Cerebellar nuclear complex (tissue), 1 donor: ENCODE measurements around the gene SRA1.
"Not testable (repeated sequence)": the region's sequence is repeated elsewhere in the genome, so short reads cannot be mapped to it uniquely, and the experiment has no call there.

Source experiments
- DNase-seq, 2 experiments: peaks; one replicate each; lab custom pipeline; 2025; lab: John Stamatoyannopoulos, UW

Gene SRA1

DNA sequence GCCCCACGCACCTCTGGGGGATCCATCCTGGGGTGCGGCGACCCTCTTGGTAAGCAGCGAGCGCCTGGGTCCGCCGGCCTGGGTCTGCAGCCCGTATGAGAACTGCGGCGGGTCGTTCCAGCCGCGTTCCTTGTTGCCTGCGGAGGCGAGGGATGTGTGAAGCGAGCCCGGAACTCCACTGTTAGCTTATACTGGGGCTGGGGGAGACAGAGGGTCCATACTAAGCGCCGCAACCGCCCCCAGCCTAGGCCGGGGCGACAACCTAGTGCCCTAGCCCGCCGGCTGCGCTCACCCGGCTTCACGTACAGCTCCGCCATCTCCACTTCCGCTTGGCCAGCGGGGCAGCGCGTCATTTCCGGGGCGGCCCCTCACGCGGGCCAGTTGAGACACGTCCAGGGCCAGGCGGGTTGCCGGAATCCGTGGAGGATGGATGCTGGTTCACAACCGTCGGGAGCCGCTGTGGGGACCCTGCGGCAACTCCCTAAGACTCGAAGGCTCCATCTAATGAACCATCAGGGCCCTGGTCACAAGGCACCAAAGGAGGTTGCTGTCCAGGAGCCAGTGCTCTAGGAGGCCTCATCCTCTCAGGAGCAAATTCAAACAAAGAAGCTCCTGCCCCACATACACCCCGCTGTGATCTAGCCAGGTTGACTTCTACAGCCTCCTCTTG is at the start of gene SRA1:
Gene SRA1 (minus strand): TSS at position 338 of the 670 bp plus-strand sequence. CDS start 21 bp downstream, at position 317.
- peak; percentile 79 to 83 for DNase-seq

DNA sequence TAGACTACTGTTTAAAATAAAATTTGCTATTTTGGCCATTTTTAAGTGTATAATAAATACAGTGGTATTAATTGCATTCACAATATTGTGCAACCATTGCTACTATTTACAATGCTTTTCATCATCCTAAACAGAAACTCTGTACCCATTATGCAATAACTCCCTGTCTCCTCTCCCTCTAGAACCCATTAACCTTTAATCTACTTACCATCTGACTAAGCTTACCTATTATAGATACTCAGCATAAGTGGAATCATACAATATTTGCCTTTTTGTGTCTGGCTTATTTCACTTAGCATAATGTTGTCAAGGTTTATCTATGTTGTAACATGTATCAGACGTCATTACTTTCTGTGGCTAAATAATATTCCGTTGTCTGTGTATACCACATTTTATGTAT is 49.8 kb upstream of the SRA1 start:
- no peak for DNase-seq

DNA sequence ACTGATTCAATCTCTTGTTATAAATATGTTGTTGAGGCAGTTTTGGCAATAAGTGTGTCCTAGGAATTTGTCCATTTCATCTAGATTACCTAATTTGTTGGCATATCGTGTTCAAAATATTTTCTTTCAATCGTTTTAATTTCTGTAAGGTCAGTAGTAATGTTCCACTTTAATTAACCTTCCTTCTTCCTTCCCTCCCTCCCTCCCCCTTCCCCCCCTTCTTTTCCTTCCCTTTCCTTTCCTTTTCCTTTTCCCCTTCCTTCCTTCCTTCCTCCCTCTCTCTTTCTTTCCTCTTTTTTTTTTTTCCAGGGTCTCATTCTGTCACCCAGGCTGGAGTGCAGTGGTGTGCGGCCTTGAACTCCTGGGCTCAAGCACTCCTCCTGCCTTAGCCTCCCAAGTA is 48.6 kb upstream of the SRA1 start:
- DNase-seq, result no peak

DNA sequence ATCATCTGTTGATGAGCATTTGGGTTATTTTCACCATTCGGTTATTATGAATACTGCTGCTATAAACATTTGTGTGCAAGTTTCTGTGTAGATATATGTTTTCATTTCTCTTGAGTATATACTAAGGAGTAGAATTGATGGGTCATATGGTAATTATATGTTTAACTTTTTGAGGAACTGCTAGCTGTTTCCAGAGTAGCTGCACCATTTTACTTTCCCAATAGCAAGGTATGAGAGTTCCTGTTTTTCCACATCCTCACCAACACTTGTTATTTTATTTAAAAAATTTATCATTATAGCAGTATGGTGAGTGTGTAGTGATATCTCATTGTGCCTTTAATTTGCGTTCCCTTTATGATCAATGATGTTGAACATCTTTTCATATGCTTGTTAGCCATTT is 46.5 kb upstream of the SRA1 start:
- no peak for DNase-seq

DNA sequence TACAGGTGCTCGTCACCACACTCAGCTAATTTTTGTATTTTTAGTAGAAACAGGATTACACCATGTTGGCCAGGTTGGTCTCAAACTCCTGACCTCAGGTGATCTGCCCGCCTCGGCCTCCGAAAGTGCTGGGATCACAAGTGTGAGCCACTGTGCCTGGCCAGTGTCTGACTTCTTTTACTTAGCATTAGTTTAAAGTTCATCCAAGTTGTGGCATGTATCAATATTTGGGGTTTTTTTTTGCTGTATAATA is 46.1 kb upstream of the SRA1 start:
- not testable (repeated sequence) for DNase-seq

DNA sequence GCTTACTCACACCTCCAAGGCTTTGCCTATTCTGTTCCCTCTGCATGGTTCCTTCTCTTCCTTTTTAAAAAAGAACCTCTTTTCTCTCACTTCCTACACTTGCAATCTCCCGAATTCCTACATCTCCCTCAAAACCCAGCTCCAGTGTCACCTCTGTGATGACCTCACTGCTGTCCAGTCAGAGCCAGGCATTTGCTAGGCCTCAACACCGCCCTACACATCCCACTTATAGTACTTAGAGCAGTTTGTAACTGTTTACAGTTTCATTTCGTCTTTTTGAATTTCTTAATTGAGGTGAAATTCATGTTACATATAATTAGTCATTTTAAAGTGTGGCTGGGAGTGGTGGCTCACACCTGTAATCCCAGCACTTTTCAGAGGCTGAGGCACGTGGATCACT is 44.9 kb upstream of the SRA1 start:
- DNase-seq, result no peak

DNA sequence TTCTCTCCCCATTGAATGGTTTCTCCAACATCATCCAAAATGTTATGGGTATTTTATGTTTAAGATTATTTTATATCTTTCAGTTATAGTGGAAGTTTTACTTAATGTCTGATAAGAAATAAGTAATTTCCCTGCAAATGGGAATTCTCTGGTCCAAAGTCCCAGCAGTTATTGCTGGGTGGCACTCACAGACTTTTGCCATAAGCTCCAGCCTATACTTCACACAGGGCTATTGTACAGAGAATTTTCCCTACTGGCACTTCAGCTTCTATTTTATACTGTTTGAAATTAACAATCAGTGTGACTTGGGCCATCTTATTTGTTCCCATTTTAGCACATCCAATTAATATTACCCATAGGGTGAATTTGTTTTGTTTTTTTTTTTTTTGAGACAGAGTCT is 42.8 kb upstream of the SRA1 start:
- DNase-seq, result no peak

DNA sequence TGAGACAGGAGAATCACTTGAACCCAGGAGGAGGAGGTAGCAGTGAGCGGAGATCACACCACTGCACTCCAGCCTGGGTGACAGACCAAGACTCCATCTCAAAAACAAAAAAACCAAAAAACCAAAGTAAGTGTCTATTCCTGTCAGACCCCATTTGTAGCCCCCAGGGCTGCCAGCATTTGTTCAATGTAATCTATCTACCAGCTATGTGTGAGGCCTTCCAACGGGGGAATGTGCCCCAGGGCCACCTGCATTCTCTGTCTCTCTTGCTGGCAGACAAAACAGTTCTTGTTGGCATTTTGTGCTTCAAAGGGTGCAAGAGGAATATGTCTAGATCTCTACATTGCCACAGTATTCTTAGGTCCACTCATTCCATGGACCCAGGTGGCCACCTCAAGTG is 41.6 kb upstream of the SRA1 start:
- no peak for DNase-seq

DNA sequence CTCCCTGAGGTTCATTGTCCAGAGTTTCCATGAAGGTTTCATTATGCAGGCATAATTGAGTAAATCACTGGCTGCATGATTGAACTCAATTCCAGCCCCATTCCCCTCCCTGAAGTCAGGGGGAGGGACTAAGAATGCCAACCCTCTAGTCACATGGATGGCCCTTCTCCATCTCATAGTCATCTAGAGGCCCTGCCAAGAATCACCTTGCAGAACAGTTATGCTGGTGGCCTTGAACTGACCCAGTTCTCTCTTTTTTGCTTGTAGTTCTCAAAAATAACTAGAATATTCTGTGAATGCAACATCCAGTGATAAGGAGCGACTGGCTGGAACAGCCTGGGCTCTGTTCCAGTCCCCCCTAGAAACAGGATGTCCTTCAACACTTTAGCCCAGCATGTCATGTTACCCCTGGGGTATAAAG is 39.1 kb upstream of the SRA1 start:
- no peak for DNase-seq

DNA sequence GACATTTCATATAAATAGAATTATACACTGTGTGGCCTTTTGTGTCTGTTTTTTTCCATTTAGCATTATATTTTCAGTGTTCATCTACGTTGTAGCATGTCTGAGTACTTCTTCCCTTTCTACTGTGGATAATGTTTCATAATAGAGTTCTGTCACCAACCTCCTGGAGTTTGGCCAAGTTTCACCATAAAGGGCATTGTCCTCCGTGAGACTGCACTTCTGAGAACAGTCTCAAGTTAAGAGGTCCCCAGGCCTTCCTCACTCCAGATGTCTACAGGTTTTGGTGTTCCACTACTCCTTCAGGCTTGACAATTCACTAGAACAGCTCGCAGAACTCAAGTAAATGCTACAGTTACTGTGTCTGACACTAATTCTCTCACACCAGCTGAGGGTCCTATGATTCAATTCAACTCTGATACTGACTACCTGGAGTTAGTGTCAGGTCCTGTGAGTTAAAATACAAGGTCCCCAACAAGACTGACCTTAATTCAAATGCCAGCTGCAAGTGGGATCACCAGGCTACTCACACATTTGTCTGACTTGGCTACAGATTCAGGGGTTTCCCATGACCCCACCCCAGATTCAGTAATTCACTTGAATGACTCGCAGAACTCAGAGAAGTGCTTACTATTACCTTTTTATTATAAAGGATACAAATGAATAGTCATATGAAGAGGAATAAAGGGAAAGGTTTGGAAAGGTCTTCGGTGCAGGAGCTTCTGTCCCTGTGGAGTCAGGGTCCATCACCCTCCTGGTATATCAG is 38.4 kb upstream of the SRA1 start:
- DNase-seq, result no peak

DNA sequence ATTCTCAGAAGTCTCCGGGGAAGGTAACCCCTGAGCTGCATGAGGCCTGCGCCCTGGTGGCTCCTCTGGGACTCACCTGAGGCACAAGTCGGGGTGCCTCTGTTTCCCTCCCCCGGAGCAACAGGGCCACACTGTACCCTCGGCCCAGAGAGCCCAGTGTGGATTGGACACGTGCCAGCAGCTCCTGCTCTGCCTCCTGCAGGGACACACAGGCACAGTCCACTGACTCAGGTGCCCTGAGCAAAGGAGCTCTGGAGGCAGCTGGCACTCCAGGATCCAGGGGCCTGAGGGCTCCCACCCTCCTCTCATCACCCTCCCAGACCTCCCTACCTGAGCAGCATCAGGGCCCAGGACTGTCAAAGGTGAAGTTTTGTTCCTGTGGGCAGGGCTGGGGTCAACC is 36.9 kb upstream of the SRA1 start:
- no peak for DNase-seq

DNA sequence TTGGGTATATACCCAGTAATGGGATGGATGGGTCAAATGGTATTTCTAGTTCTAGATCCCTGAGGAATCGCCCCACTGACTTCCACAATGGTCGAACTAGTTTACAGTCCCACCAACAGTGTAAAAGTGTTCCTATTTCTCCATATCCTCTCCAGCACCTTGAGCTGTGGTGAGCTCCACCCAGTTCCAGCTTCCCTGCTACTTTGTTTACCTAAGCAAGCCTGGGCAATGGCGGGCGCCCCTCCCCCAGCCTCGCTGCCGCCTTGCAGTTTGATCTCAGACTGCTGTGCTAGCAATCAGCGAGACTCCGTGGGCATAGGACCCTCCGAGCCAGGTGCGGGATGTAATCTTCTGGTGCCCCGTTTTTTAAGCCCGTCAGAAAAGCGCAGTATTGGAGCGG is 35.8 kb upstream of the SRA1 start:
- DNase-seq, result not testable (repeated sequence)

DNA sequence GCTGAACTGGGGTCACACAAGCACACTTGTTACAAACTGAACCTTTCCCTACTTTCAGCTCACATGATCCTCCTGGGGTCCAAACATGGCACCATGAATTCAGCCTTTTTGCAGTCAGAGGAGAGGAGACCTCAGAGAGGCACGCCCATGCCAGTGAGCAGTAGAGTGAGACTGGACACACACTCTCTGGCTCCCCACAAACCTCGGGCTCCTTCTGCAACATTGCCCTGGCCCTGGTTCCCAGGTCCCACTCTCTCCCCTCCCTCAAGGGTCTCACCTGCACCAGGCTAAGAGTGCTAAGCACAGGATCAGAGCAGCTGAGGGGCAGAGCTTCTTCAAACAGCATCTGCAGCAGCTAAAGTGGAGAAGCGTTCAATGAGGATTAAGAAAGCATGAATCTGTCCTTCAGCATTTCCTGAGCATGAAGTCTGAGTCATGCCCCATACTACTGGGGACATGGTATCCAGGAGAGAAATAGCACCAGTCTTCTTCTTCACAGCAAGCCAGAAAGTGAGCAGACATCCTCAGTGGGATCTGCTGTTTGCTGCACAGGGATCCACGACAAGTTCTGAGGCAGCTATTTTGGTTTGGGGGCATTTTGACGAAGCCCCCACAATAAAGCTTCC is 34.6 kb upstream of the SRA1 start:
- DNase-seq, result no peak

DNA sequence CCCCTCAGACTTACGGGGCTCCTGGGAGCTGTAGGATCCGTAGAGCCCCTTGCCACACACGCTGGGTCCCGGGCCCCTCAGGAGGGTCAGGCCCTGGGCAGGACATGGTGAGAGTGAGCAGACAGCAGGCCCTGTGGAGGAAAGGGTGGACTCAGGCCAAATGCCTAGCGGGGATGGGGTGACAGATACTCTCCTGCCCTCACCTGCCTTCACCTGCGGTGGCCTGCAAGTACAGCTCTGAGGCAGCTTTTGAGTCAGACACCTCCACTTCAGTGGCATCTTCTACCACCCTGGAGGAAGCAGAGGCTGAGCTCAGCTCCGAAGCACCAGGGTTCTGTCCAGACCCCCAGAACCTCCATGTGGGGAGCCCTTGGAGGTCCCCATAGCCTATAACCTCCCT is 33.6 kb upstream of the SRA1 start:
- no peak for DNase-seq

DNA sequence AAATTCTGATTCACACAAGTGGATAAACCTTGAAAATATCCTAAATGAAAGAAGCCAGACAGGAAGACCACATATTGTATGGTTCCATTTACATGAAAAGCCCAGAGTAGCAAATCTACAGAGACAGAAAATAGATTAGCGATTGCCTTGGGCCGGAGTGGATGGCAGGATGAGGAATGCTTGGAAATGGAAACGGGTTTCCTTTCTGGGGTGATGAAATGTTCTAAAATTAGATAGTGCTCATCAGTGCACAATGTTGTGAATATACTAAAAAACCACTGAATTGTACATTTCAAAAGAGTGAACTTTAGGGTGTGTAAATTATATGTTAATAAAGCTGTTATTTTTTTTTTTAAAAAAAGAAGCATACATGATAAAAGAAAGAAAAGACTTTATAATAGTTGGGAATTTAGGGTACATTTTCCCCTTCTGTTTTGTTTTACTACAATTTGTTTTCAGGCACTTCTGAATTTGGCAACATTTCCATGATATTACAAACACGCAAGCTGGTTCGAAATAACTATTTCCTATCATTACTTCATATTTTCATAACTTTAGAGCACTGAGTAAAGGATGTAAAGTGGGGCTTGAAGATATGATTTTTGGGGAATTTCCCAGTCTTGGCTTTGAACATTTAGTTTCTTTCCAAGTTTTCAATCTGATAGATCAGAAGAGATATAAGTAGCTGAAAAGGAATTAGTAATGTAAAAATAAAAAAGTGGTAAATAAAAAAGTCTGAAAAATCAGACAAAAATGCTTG is 31.2 kb upstream of the SRA1 start:
- DNase-seq, result no peak

DNA sequence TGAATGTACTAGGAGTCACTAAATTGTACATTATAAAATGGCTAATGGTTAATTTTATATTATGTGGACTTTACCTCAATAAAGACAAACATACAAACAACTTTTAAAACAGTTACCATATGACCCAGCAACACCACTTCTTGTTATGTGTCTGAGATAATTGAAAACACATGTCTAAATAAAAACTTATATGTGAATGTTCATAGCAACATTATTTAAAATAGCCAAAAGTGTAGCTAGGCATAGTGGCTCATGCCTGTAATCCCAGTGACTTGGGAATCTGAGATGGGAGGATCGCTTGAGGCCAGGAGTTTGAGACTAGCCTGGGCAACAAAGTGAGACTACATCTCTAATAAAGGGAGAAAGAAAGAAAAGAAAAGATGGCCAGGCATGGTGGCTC is 30.2 kb upstream of the SRA1 start:
- DNase-seq, result no peak

DNA sequence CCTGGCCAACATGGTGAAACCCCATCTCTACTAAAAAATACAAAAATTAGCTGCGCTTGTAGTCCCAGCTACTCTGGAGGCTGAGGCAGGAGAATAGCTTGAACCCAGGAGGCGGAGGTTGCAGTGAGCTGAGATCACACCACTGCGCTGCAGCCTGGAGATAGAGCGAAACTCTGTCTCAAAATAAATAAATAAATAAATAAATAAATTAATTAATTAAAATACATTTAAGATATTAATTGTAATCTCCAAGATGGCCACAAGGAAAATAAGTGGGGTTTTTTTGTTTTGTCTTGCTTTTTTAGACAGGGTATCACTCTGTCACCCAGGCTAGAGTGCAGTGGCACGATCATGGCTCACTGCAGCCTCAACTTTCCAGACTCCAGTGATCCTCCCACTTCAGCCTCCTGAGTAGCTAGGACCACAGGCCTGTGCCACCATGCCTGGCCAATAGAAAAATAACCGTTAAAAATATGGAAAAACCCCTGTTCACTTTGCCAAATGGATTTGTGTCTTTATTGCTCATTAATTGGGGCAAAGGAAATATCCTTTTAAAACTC is 22.0 kb upstream of the SRA1 start:
- not testable (repeated sequence) for DNase-seq

DNA sequence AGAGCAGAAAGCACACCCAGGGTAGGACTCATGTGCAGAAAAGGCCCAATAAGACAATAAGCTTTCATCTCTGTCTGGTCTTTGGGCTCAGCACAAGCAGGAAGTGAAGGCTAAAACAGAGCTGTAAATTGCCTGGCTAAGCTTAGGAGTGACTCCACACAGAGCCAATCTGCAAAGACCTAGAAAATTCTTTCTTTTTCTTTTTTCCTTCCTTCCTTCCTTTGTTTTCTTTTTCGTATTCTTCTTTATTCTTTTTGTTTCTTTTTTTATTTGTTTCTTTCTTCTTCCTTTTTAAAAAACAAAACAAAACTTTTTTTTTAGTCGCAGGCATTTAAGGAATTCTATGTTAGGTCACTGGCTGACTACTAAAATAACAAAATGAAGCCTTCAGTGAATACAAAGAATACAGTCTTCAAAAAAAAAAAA is 19.5 kb upstream of the SRA1 start:
- DNase-seq, result no peak

DNA sequence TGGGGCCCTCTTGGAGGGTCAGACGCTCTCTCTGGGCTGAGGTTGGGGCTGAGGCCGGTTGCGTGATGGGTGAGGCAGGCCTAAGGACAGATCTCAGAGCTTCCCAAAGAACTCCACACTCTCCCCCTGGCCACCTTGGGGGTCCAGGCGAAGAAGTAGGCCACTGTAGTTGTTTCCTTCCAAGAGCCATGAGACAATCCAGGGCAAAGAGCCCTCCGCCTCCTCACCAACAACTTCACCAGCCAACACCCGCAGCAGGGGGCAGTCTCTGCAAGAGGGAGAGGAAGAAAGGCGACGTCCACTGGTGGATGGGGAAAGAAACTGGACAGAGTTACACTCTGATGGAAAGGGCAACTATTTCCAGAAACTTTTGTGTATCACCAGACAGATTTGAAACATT is 18.0 kb upstream of the SRA1 start:
- no peak for DNase-seq

DNA sequence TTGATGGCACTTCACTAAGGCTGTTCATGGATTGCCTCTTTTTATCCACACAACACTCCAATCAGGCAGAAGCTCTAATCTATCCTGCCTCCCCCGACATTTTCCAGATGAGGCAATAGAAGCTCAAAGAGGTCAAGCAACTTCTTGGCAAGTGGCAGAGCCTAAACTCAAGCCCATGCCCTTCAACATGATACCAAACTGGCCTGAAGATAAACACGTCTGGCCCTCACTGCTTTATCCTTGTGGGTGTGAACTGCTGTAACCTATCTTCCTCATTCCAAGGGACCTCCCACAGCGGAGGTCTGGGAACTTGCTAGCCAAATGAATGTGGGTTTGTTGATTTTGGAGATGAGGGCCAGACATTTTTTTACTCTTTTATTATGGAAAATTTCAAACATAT is 16.9 kb upstream of the SRA1 start:
- no peak for DNase-seq

DNA sequence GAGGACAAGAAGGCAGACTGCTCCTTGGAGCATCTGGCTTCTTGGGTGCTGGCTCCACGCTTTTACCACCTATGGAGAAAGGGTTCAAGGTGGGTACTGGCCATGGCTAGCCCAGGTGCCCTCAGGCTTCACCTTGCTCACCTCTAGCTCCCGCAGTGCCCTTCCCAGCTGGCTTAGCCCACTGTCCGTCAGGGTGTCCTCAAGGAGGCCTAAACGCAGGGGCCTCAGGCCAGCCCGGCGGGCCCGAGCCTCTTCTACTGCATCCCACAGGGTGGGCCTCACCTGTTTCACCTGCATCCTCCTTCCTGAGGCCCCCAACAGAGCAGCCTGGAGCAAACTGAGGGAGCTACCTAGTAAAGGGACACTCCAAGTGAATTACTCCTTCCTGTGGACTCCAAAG is 16.4 kb upstream of the SRA1 start:
- no peak for DNase-seq

DNA sequence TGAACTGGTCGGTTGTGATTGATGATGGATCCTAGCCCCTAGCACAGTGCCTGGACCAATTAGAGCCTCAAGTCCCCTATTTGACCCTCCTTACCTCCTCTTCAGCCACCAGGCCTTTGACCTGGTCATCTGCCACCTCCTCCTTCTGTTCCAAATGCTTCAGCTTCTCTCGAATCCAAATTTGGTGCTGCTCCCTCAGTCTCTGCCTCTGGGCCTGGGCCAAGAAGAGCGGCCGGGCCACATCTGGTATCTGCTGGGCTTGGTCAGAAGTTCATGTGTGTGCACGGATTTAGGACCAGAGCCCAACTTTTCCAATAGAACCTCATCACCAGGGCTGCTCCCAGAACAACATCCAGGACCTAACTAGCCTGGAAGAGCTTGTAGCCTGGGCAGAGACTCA is 13.8 kb upstream of the SRA1 start:
- no peak for DNase-seq

DNA sequence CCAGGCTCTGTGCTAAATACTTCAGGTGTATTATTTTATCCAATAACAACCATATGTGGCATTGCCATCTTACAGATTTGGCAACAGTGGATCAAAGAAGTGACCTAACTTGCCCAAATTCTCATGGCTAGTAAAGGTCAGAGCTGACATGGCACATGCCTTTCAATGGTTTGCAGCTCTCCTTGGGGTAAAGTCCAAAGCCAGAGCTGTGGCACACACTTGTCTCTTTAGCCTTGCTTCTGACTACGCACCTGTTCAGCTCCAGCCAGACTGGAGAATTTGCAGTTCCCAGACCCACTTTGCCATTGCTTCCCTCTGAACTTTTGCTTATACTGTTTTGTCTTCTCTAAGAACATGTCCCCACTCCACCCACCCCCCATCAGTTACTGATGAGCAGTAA is 13.2 kb upstream of the SRA1 start:
- DNase-seq, result no peak
